HEK293 (cell line): ENCODE data around the gene KRTAP5-11.
"Not testable (repeated sequence)": the region's sequence is repeated elsewhere in the genome, so short reads cannot be mapped to it uniquely, and the experiment has no call there.

Experiments used
- CTCF ChIA-PET: fragments of 350-600 bp; formaldehyde crosslinking; extraction: SDS; loops from one replicate; lab custom pipeline; 2021; ENCODE audit warnings: antibody characterized with exemption; lab: Yijun Ruan, JAX
- POLR2A ChIA-PET: fragments of 300-600 bp; formaldehyde crosslinking; extraction: SDS; loops from one replicate; lab custom pipeline; 2020; ENCODE audit warnings: antibody characterized with exemption, inconsistent platforms; lab: Yijun Ruan, JAX
- H3K27ac ChIP-seq: fragments of 200-500 bp; sonication (Bioruptor generic); 2 replicates; pipeline ENCODE4 v1.5.1; 2014; ENCODE audit warnings: low read depth, low read length, control low read depth, inconsistent platforms; ENCODE audit errors: extremely low read depth
- H3K36me3 ChIP-seq, 2 experiments: fragments of 200-500 bp in 1 of 2; sonication (Bioruptor generic) in 1 of 2; 1 replicate in 1 of 2; 2 replicates in 1 of 2; pipeline ENCODE4 v1.5.1; 2014 to 2017; ENCODE audit warnings: inconsistent platforms in 2 of 2, low read length in 2 of 2; ENCODE audit not compliant: control insufficient read depth in 2 of 2, insufficient read depth in 1 of 2
- H3K4me1 ChIP-seq: fragments of 200-500 bp; sonication (Bioruptor generic); 2 replicates; pipeline ENCODE4 v1.5.1; 2014; ENCODE audit warnings: mild to moderate bottlenecking, low read length, inconsistent platforms; ENCODE audit not compliant: control insufficient read depth, insufficient read depth
- H3K4me3 ChIP-seq: 2 replicates; pipeline ENCODE4 v1.5.1; 2011; ENCODE audit warnings: low read depth, mild to moderate bottlenecking, control low read depth, low read length, moderate library complexity
- H3K9me3 ChIP-seq: fragments of 200-500 bp; sonication (Bioruptor generic); 2 replicates; pipeline ENCODE4 v1.5.1; 2014; ENCODE audit warnings: low read depth, low read length, inconsistent platforms; ENCODE audit not compliant: control insufficient read depth, insufficient read depth
- GLIS1 ChIP-seq: fragments of 450-650 bp; formaldehyde crosslinking; IDR thresholded peaks from 2 replicates; pipeline ENCODE4 v1.5.1; 2016; ENCODE audit warnings: missing biosample characterization, missing genetic modification characterization
- MZF1 ChIP-seq: fragments of 450-650 bp; formaldehyde crosslinking; IDR thresholded peaks from 2 replicates; pipeline ENCODE4 v1.5.1; 2017; ENCODE audit warnings: missing biosample characterization, missing genetic modification characterization, borderline replicate concordance
- SCRT2 ChIP-seq: fragments of 450-650 bp; formaldehyde crosslinking; IDR thresholded peaks from 2 replicates; pipeline ENCODE4 v1.5.1; 2016; ENCODE audit warnings: missing biosample characterization, missing genetic modification characterization
- SETDB1 ChIP-seq: IDR thresholded peaks from one replicate; pipeline ENCODE4 v1.6.1; 2017; ENCODE audit warnings: mild to moderate bottlenecking, low read length, moderate library complexity, mixed read lengths; ENCODE audit not compliant: insufficient read length
- SP3 ChIP-seq: fragments of 450-650 bp; formaldehyde crosslinking; IDR thresholded peaks from 2 replicates; pipeline ENCODE4 v1.5.1; 2016; ENCODE audit warnings: missing biosample characterization, missing genetic modification characterization
- SP7 ChIP-seq: fragments of 450-650 bp; formaldehyde crosslinking; IDR thresholded peaks from 2 replicates; pipeline ENCODE4 v1.5.1; 2016; ENCODE audit warnings: missing biosample characterization, missing genetic modification characterization
- TRIM28 ChIP-seq: IDR thresholded peaks from 2 replicates; pipeline ENCODE4 v1.6.1; 2011; ENCODE audit warnings: low read length, control low read depth, borderline replicate concordance
- ZBTB8A ChIP-seq: fragments of 450-650 bp; formaldehyde crosslinking; IDR thresholded peaks from 2 replicates; pipeline ENCODE4 v1.5.1; 2016; ENCODE audit warnings: missing biosample characterization, missing genetic modification characterization
- ZFP69B ChIP-seq: fragments of 450-650 bp; formaldehyde crosslinking; IDR thresholded peaks from 2 replicates; pipeline ENCODE4 v1.5.1; 2016; ENCODE audit warnings: missing biosample characterization, missing genetic modification characterization
- ZNF24 ChIP-seq: fragments of 450-650 bp; formaldehyde crosslinking; IDR thresholded peaks from 2 replicates; pipeline ENCODE4 v1.5.1; 2016; ENCODE audit warnings: missing biosample characterization, missing genetic modification characterization
- ZNF350 ChIP-seq: fragments of 450-650 bp; formaldehyde crosslinking; IDR thresholded peaks from 2 replicates; pipeline ENCODE4 v1.5.0; 2017; ENCODE audit warnings: missing biosample characterization, mild to moderate bottlenecking, missing genetic modification characterization
- ZNF366 ChIP-seq: fragments of 450-650 bp; formaldehyde crosslinking; conservative IDR thresholded peaks from 2 replicates; pipeline ENCODE4 v1.5.1; 2016; ENCODE audit warnings: missing biosample characterization, missing genetic modification characterization
- ZNF423 ChIP-seq: fragments of 450-650 bp; formaldehyde crosslinking; IDR thresholded peaks from 2 replicates; pipeline ENCODE4 v1.5.1; 2016; ENCODE audit warnings: missing biosample characterization, missing genetic modification characterization
- ZNF48 ChIP-seq: fragments of 450-650 bp; formaldehyde crosslinking; IDR thresholded peaks from 2 replicates; pipeline ENCODE4 v1.5.1; 2016; ENCODE audit warnings: missing biosample characterization, missing genetic modification characterization
- ZNF585B ChIP-seq: fragments of 450-650 bp; formaldehyde crosslinking; IDR thresholded peaks from 2 replicates; pipeline ENCODE4 v1.5.1; 2016; ENCODE audit warnings: missing biosample characterization, missing genetic modification characterization
- ZNF629 ChIP-seq: fragments of 450-650 bp; formaldehyde crosslinking; IDR thresholded peaks from 2 replicates; pipeline ENCODE4 v1.5.1; 2017; ENCODE audit warnings: missing biosample characterization, missing genetic modification characterization
- ZNF785 ChIP-seq: fragments of 450-650 bp; formaldehyde crosslinking; IDR thresholded peaks from 2 replicates; pipeline ENCODE4 v1.5.1; 2016; ENCODE audit warnings: missing biosample characterization, missing genetic modification characterization
- ZNF843 ChIP-seq: fragments of 450-650 bp; formaldehyde crosslinking; IDR thresholded peaks from 2 replicates; pipeline ENCODE4 v1.5.1; 2016; ENCODE audit warnings: missing biosample characterization, missing genetic modification characterization
- TF ChIP-seq, protein P1 (sequence below): fragments of 450-650 bp; formaldehyde crosslinking; IDR thresholded peaks from 2 replicates; pipeline ENCODE4 v1.5.1; 2016; ENCODE audit warnings: missing biosample characterization, missing genetic modification characterization
- TF ChIP-seq, protein P2 (sequence below): fragments of 450-650 bp; formaldehyde crosslinking; IDR thresholded peaks from 2 replicates; pipeline ENCODE4 v1.5.1; 2016; ENCODE audit warnings: missing biosample characterization, missing genetic modification characterization, low read depth

The KRTAP5-11 gene

GRCh38 chr11:71568704-71569349, 13.8 kb downstream of the KRTAP5-11 start:
- CTCF ChIA-PET, result interaction anchor here (1.4 kb wide), 1 partner anchor 11 kb away, joined by 5 read pairs; no protein-coding TSS in a partner anchor
- POLR2A ChIA-PET, result interaction anchor here (0.6 kb wide), 1 partner anchor 11 kb away, joined by 3 read pairs; no protein-coding TSS in a partner anchor
- Histone ChIP-seq H3K9me3 (no peaks in the 10 kb centered on the region), H3K4me3 (no peak overlapping the region), H3K4me1 (no peaks in the 10 kb centered on the region), H3K27ac (no peak overlapping the region), H3K36me3 (no peaks in the 10 kb centered on the region)
- TF ChIP-seq ZFP69B, result no peak
- no peak for TF ChIP-seq ZNF629
- TF ChIP-seq ZNF350 (tag by site-specific recombination), result no peak
- TF ChIP-seq GLIS1 (tag by site-specific recombination), result no peak
- TF ChIP-seq, protein P1, sequence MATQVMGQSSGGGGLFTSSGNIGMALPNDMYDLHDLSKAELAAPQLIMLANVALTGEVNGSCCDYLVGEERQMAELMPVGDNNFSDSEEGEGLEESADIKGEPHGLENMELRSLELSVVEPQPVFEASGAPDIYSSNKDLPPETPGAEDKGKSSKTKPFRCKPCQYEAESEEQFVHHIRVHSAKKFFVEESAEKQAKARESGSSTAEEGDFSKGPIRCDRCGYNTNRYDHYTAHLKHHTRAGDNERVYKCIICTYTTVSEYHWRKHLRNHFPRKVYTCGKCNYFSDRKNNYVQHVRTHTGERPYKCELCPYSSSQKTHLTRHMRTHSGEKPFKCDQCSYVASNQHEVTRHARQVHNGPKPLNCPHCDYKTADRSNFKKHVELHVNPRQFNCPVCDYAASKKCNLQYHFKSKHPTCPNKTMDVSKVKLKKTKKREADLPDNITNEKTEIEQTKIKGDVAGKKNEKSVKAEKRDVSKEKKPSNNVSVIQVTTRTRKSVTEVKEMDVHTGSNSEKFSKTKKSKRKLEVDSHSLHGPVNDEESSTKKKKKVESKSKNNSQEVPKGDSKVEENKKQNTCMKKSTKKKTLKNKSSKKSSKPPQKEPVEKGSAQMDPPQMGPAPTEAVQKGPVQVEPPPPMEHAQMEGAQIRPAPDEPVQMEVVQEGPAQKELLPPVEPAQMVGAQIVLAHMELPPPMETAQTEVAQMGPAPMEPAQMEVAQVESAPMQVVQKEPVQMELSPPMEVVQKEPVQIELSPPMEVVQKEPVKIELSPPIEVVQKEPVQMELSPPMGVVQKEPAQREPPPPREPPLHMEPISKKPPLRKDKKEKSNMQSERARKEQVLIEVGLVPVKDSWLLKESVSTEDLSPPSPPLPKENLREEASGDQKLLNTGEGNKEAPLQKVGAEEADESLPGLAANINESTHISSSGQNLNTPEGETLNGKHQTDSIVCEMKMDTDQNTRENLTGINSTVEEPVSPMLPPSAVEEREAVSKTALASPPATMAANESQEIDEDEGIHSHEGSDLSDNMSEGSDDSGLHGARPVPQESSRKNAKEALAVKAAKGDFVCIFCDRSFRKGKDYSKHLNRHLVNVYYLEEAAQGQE (tag by site-specific recombination), result no peak
- TF ChIP-seq ZNF785 (tag by site-specific recombination), result no peak
- no peak for TF ChIP-seq ZNF48 (tag by site-specific recombination)
- no peak for TF ChIP-seq SP7
- TF ChIP-seq SP3, result no peak

DNA sequence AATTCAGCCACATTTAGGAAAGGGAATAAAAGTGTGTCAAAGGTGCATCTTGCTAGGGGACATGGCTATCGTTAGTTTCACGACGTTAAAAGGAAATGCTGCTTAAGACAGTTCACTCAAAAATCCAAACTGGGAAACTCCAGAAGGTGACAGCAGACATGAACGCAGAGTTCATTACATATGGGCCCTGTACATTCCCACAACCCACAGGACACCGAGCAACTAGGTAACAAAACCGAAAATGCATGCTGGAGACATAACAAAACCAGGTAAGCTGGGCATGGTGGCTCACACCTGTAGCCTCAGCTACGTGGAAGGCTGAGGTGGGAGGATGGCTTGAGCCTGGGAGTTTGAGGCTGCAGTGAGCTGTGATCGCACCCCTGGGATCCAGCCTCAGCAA, 15.0 kb downstream of the KRTAP5-11 start:
- POLR2A ChIA-PET, H3K27ac ChIP-seq, H3K9me3 ChIP-seq, H3K36me3 ChIP-seq, H3K4me3 ChIP-seq, H3K4me1 ChIP-seq: not testable (repeated sequence)
- peak; percentile 25; the same call in 1 of the 2 replicates for TF ChIP-seq SCRT2 (tag by site-specific recombination)
- CTCF ChIA-PET, result interaction anchor here (0.5 to 1.4 kb wide), 2 partner anchors 12 to 18 kb away, joined by 3 to 5 read pairs; no protein-coding TSS in a partner anchor

DNA sequence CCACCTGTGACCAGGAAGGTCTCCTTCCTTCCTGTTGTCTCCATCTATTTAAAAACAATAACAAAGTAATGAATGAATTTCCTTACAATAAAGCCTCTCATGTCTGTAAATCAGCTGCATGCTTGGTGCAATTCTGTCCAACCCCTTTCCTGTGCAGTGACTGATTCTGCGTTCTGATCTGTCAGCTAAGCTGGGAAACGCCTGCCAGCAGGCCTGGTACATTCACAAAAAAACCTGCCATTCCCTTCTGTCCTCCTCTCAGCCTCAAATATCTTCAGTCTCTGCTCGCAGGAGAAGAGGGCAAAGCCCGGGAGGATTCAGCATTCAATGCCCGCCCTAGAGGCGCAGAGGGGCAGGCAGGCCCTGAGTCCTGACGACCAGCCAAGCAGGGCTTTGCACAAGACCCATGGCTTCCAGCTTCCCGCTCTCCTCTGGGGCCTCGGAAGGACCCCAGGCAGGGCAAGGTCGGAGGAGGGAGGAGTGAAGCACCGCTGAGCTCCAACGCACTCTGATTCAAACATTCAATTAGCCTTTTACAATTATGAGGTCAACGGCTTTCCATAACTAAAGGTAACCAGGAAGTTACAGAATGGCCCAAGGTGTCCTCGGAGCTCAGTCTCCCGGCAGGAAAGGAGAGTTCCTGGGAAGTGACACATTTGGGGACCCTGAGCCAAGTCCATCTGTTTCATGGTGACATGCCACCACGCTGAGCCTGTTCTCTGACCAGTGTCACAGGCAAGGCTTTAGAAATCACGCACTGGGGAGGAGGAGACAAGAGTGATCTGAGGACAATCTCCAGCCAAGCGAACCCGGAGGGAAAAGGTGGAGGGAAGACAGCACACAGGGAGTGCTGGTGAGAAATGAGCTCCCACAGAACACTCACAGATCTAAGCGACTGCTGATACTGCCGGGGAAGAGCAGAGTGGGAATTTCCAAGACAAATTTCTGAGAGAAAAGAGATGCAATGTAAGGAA, 15.8 kb downstream of the KRTAP5-11 start:
- CTCF ChIA-PET, result interaction anchor here (1.4 kb wide), 1 partner anchor 13 kb away, joined by 5 read pairs; no protein-coding TSS in a partner anchor
- POLR2A ChIA-PET, H3K4me3 ChIP-seq: not testable (repeated sequence)

DNA sequence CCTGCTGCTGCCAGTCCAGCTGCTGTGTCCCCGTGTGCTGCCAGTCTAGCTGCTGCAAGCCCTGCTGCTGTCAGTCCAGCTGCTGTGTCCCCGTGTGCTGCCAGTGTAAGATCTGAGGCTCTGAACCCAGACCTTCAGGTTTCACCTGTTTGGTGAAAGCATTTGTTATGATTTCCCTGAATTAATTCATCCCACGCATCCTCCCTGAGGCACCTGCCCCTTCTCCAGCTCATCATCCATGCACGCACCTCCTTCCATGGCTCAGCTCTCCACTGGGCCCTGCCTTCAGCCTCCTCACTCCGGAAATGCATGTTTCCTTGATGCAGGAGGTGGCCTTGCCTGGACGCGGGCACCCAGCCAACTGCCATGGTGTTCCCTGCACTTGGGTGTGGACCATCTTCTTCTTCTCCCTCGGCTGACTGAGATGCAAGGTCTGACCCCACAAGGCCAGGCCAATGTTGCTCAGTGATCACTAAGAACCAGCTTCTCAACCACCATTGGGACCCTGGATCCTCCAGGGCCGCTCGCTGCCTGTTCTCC, 16.5 kb downstream of the KRTAP5-11 start:
- CTCF ChIA-PET, result no interaction called here
- no peaks in the 10 kb centered on the region for H3K9me3 ChIP-seq
- H3K4me1 ChIP-seq, result no peaks in the 10 kb centered on the region
- no peak overlapping the region for H3K27ac ChIP-seq
- H3K4me3 ChIP-seq, result no peak overlapping the region
- POLR2A ChIA-PET, result no interaction called here
- TF ChIP-seq, protein P2, sequence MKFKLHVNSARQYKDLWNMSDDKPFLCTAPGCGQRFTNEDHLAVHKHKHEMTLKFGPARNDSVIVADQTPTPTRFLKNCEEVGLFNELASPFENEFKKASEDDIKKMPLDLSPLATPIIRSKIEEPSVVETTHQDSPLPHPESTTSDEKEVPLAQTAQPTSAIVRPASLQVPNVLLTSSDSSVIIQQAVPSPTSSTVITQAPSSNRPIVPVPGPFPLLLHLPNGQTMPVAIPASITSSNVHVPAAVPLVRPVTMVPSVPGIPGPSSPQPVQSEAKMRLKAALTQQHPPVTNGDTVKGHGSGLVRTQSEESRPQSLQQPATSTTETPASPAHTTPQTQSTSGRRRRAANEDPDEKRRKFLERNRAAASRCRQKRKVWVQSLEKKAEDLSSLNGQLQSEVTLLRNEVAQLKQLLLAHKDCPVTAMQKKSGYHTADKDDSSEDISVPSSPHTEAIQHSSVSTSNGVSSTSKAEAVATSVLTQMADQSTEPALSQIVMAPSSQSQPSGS (tag by site-specific recombination), result no peak
- TF ChIP-seq ZNF350 (tag by site-specific recombination), result no peak
- no peak for TF ChIP-seq SETDB1
- TF ChIP-seq SCRT2 (tag by site-specific recombination), result no peak
- no peak for TF ChIP-seq ZNF629
- no peak for TF ChIP-seq TRIM28
- no peak for TF ChIP-seq ZNF585B (tag by site-specific recombination)
- no peak for TF ChIP-seq ZNF423 (tag by site-specific recombination)
- no peak for TF ChIP-seq ZNF48 (tag by site-specific recombination)
- no peak for TF ChIP-seq ZNF24 (tag by site-specific recombination)
- no peak for TF ChIP-seq ZNF843 (tag by site-specific recombination)
- no peak for TF ChIP-seq MZF1 (tag by site-specific recombination)
- TF ChIP-seq ZBTB8A (tag by site-specific recombination), result no peak
- no peak for TF ChIP-seq ZNF366
- H3K36me3 ChIP-seq, result no peaks in the 10 kb centered on the region

More for the DNA sequence above, 15.8 kb downstream of the KRTAP5-11 start:
- H3K4me1 ChIP-seq, H3K27ac ChIP-seq, H3K36me3 ChIP-seq, H3K9me3 ChIP-seq: not testable (repeated sequence)
